Measurements from ENCODE around the gene SNTA1. TPM values are rescaled to one million over a fixed set of nuclear protein-coding genes. Genes with fewer than 3 reads are reported as not detected.
A peak's percentile ranks its signal among the peaks of the same experiment; 100 is the strongest.

SNTA1 gene
- total and polyA plus RNA-seq, 2 of the 13 experiments (the other 11 are each of a cell fraction or from before 2014, with no cell fraction given): 16.4 to 18.3 TPM

GRCh38 chr20:33373735-33374605, 69.6 kb downstream of the SNTA1 start (continued):
- TF ChIP-seq FUBP1 (CRISPR knock-in tag; IDR thresholded peaks at IDR 0.05; ENCODE audit: borderline replicate concordance) (no peak), ZNF816 (CRISPR knock-in tag; IDR thresholded peaks at IDR 0.05; ENCODE audit: borderline replicate concordance) (peak; percentile 90; the same call in 1 of the 2 replicates), TCF12 (IDR thresholded peaks at IDR 0.05) (no peak), TCF12 (CRISPR knock-in tag; IDR thresholded peaks at IDR 0.05) (peak; percentile 91), CENPT (CRISPR knock-in tag; IDR thresholded peaks at IDR 0.05; ENCODE audit: low read depth) (no peak), ZNF75D (CRISPR knock-in tag; IDR thresholded peaks at IDR 0.05; ENCODE audit: borderline replicate concordance) (no peak), ZNF280B (CRISPR knock-in tag; IDR thresholded peaks at IDR 0.05; ENCODE audit: borderline replicate concordance) (no peak), RNF2 (conservative IDR thresholded peaks at IDR 0.05; ENCODE audit: low read depth) (no peak), CREM (IDR thresholded peaks at IDR 0.05) (peak; percentile 85), CREM (CRISPR knock-in tag; IDR thresholded peaks at IDR 0.05) (no peak), MEIS1 (CRISPR knock-in tag; IDR thresholded peaks at IDR 0.05; ENCODE audit: borderline replicate concordance) (no peak), ZNF607 (CRISPR knock-in tag; IDR thresholded peaks at IDR 0.05; ENCODE audit: borderline replicate concordance) (peak; percentile 82; the same call in 1 of the 2 replicates), ZNF496 (CRISPR knock-in tag; IDR thresholded peaks at IDR 0.05; ENCODE audit: insufficient replicate concordance) (no peak), ZNF253 (CRISPR knock-in tag; IDR thresholded peaks at IDR 0.05; ENCODE audit: borderline replicate concordance) (no peak), KAT2B (IDR thresholded peaks at IDR 0.05; ENCODE audit: borderline replicate concordance, low read depth, low read length) (no peak), MLX (CRISPR knock-in tag; IDR thresholded peaks at IDR 0.05) (peak; percentile 93), SRSF4 (IDR thresholded peaks at IDR 0.05; ENCODE audit: low read depth, low read length, poor library complexity, severe bottlenecking) (no peak), RFX1 (IDR thresholded peaks at IDR 0.05) (peak; percentile 59; the same call in 1 of the 2 replicates), ZNF367 (CRISPR knock-in tag; IDR thresholded peaks at IDR 0.05; ENCODE audit: borderline replicate concordance) (no peak), KDM2A (CRISPR knock-in tag; IDR thresholded peaks at IDR 0.05; ENCODE audit: borderline replicate concordance, low read depth) (peak; percentile 87), PLRG1 (conservative IDR thresholded peaks at IDR 0.05) (no peak), ZNF784 (CRISPR knock-in tag; IDR thresholded peaks at IDR 0.05; ENCODE audit: borderline replicate concordance) (no peak), ZBTB33 (CRISPR knock-in tag; IDR thresholded peaks at IDR 0.05) (peak; percentile 68; the same call in 1 of the 2 replicates)
